K562 (cell line): ENCODE measurements around the gene TTC39B. TPM values are rescaled to one million over a fixed set of nuclear protein-coding genes. Genes with fewer than 3 reads are reported as not detected.

Source experiments
- ADNP ChIP-seq: fragments of 200-800 bp; sonication (Bioruptor generic); IDR thresholded peaks from 2 replicates; pipeline ENCODE4 v1.6.1; 2016; ENCODE audit warnings: missing genetic modification characterization, missing compliant biosample characterization
- CEBPB ChIP-seq: fragments of 450-650 bp; IDR thresholded peaks from 2 replicates; pipeline ENCODE4 v1.6.1; 2016; ENCODE audit warnings: missing genetic modification characterization, missing compliant biosample characterization
- CTBP1 ChIP-seq: fragments of 450-650 bp; IDR thresholded peaks from 2 replicates; pipeline ENCODE4 v1.6.1; 2016; ENCODE audit warnings: borderline replicate concordance
- CXXC5 ChIP-seq: fragments of 250-450 bp; sonication (Bioruptor Pico); IDR thresholded peaks from 2 replicates; pipeline ENCODE4 v1.8.0; 2022; ENCODE audit warnings: inconsistent platforms, mild to moderate bottlenecking, moderate library complexity
- E2F6 ChIP-seq, 2 experiments: IDR thresholded peaks; 2 replicates each; pipeline ENCODE4 v1.6.1; 2011; ENCODE audit warnings: borderline replicate concordance in 1 of 2, control low read depth in 1 of 2, low read depth in 1 of 2, low read length in 1 of 2, mild to moderate bottlenecking in 1 of 2, mixed read lengths in 1 of 2, moderate library complexity in 1 of 2; ENCODE audit not compliant: insufficient read depth in 1 of 2, insufficient read length in 1 of 2, poor library complexity in 1 of 2, severe bottlenecking in 1 of 2; ENCODE audit errors: extremely low read depth in 1 of 2
- NFE2 ChIP-seq: IDR thresholded peaks from 2 replicates; pipeline ENCODE4 v1.6.1; 2014; ENCODE audit warnings: antibody characterized with exemption, low read depth
- NFIC ChIP-seq: fragments of 450-650 bp; IDR thresholded peaks from 2 replicates; pipeline ENCODE4 v1.6.1; 2017; ENCODE audit warnings: mild to moderate bottlenecking, inconsistent platforms
- NKRF ChIP-seq: fragments of 450-650 bp; IDR thresholded peaks from 2 replicates; pipeline ENCODE4 v1.6.1; 2016; ENCODE audit warnings: borderline replicate concordance
- NR1H2 ChIP-seq: sonication (generic); formaldehyde crosslinking; IDR thresholded peaks from 2 replicates; pipeline ENCODE4 v1.4.0; 2020; ENCODE audit warnings: mild to moderate bottlenecking, missing genetic modification reagents
- PHF8 ChIP-seq: fragments of 200-600 bp; sonication (generic); IDR thresholded peaks from 2 replicates; pipeline ENCODE4 v1.6.1; 2012; ENCODE audit warnings: mixed run types, mild to moderate bottlenecking, inconsistent platforms, low read length, moderate library complexity, borderline replicate concordance
- POLR2G ChIP-seq: fragments of 200-400 bp; formaldehyde crosslinking; IDR thresholded peaks from 2 replicates; pipeline ENCODE4 v1.6.1; 2017; ENCODE audit warnings: low read depth, mild to moderate bottlenecking, antibody characterized with exemption, low read length, moderate library complexity
- RCOR1 ChIP-seq, 2 experiments: IDR thresholded peaks; 2 replicates each; pipeline ENCODE4 v1.6.1; 2012; ENCODE audit warnings: low read depth in 2 of 2, low read length in 2 of 2, borderline replicate concordance in 1 of 2, improper control_type of control experiment in 1 of 2
- SPI1 ChIP-seq: IDR thresholded peaks from 2 replicates; pipeline ENCODE4 v1.6.1; 2011; ENCODE audit warnings: low read depth, low read length, control low read depth, borderline replicate concordance
- YBX1 ChIP-seq: fragments of 450-650 bp; IDR thresholded peaks from 2 replicates; pipeline ENCODE4 v1.7.1; 2016; ENCODE audit warnings: mild to moderate bottlenecking
- ZFX ChIP-seq: sonication (generic); formaldehyde crosslinking; IDR thresholded peaks from 2 replicates; pipeline ENCODE4 v1.8.0; 2022; ENCODE audit warnings: mild to moderate bottlenecking, missing genetic modification reagents, moderate library complexity
- ZNF583 ChIP-seq: fragments of 250-450 bp; sonication (Bioruptor Pico); IDR thresholded peaks from 2 replicates; pipeline ENCODE4 v1.4.0; 2020
- polyA plus RNA-seq, 8 experiments: library from polyadenylated mRNA; depleted of rRNA in 4 of 8; stranded (reverse) in 5 of 8; unstranded in 3 of 8; fragments of >200 nt; fragmentation: Nextera tagmentation in 2 of 8; fragmentation: Illumina TruSeq in 1 of 8; extraction: Ambion mirVana in 2 of 8; extraction: Trizol in 1 of 8; gene quantifications; 2 replicates each; pipeline versions ENCODE4 v1.2.1 to v1.2.3, GENCODE V29; 2011 to 2014; ENCODE audit warnings: inconsistent platforms in 1 of 8, missing spikeins in 1 of 8
- total RNA-seq, 7 experiments: library from RNA; depleted of rRNA in 6 of 7; stranded (reverse); fragments of >200 nt in 6 of 7; fragmentation: Illumina TruSeq in 2 of 7; extraction: Trizol in 2 of 7; gene quantifications; 2 replicates each; pipeline versions ENCODE4 v1.2.1 to v1.2.3, GENCODE V29; 2011 to 2021; ENCODE audit warnings: low replicate concordance in 1 of 7
- TF ChIP-seq, protein P1 (sequence below), 2 experiments: fragments of 150-350 bp in 1 of 2; IDR thresholded peaks; 2 replicates each; pipeline ENCODE4 v1.6.1; 2012 to 2016; ENCODE audit warnings: low read depth in 2 of 2, low read length in 2 of 2, mild to moderate bottlenecking in 1 of 2, moderate library complexity in 1 of 2
- TF ChIP-seq, protein P2 (sequence below): fragments of 450-650 bp; formaldehyde crosslinking; IDR thresholded peaks from 2 replicates; pipeline ENCODE4 v1.4.0; 2020; ENCODE audit warnings: mild to moderate bottlenecking, mixed read lengths

TTC39B gene
- total and polyA plus RNA-seq, 9 of the 15 experiments (the other 6 are each of a cell fraction or from before 2014, with no cell fraction given): 0.32 to 1.2 (median 0.95) TPM

DNA sequence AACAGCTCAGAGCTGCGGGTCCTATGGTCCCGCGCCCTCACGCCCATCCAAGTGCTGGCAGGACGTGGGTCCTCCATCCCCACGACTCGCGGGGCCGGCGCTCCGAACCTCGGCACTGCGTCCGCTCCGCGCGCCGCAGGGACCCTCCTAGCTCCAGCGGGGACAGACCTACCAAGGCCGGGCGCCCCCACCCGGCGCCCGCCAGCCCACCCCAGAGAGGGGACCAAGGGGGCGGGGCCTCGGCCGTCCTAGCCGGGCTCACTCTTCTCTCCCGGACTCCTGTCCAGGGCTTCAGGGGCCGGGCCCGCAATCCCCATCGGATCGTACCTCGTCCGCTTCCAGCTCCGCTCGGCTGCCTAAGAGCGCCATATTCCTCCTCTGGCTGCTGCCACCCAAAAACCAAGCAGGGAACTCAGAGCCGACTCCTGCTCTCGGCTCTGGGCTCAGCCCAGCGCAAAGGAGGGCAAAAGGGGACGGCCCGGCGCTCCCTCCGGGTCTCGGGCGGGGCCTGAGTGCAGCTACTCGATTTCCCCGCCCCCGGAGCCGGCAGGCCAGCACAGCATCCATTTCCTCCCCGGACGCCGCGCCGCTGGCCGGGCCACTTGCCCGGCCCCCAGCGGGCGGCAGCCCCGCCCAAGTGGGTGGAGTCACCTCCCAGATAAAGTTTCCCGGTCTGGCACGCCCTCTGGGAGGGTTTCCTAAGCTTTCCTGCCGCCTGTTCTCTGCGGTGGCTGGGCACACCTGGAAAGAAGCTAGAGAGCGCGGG is at the start of gene TTC39B (continued):
- TF ChIP-seq ADNP (tag): no peak
- no peak for TF ChIP-seq NR1H2 (CRISPR knock-in tag)
- TF ChIP-seq E2F6 (IDR thresholded peaks at IDR 0.05; ENCODE audit: borderline replicate concordance in 1 of 2, extremely low read depth in 1 of 2, insufficient read depth in 1 of 2, insufficient read length in 1 of 2, low read depth in 1 of 2, low read length in 1 of 2, poor library complexity in 1 of 2, severe bottlenecking in 1 of 2): peak in 1 of 2 experiments; percentile 27
- TF ChIP-seq NFE2: no peak
- no peak for TF ChIP-seq YBX1
- peak; percentile 37; the same call in 1 of the 2 replicates for TF ChIP-seq PHF8
- TF ChIP-seq SPI1: peak; percentile 59
- TF ChIP-seq ZNF583: no peak
- no peak for TF ChIP-seq CEBPB (tag)
- TF ChIP-seq CXXC5 (CRISPR knock-in tag): peak; percentile 42; the same call in 1 of the 2 replicates
- no peak for TF ChIP-seq NFIC
- TF ChIP-seq RCOR1 (IDR thresholded peaks at IDR 0.05; ENCODE audit: borderline replicate concordance in 1 of 2, low read depth in 2 of 2, low read length in 2 of 2): 0 out of 4 replicates have a peak, but pooled peaks of 1 of the 2 experiments have one; percentile 11
- peak; percentile 27; the same call in 1 of the 2 replicates for TF ChIP-seq ZFX (CRISPR knock-in tag)
- TF ChIP-seq POLR2G: peak; percentile 66
- TF ChIP-seq, protein P1, sequence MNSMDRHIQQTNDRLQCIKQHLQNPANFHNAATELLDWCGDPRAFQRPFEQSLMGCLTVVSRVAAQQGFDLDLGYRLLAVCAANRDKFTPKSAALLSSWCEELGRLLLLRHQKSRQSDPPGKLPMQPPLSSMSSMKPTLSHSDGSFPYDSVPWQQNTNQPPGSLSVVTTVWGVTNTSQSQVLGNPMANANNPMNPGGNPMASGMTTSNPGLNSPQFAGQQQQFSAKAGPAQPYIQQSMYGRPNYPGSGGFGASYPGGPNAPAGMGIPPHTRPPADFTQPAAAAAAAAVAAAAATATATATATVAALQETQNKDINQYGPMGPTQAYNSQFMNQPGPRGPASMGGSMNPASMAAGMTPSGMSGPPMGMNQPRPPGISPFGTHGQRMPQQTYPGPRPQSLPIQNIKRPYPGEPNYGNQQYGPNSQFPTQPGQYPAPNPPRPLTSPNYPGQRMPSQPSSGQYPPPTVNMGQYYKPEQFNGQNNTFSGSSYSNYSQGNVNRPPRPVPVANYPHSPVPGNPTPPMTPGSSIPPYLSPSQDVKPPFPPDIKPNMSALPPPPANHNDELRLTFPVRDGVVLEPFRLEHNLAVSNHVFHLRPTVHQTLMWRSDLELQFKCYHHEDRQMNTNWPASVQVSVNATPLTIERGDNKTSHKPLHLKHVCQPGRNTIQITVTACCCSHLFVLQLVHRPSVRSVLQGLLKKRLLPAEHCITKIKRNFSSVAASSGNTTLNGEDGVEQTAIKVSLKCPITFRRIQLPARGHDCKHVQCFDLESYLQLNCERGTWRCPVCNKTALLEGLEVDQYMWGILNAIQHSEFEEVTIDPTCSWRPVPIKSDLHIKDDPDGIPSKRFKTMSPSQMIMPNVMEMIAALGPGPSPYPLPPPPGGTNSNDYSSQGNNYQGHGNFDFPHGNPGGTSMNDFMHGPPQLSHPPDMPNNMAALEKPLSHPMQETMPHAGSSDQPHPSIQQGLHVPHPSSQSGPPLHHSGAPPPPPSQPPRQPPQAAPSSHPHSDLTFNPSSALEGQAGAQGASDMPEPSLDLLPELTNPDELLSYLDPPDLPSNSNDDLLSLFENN (IDR thresholded peaks at IDR 0.05; ENCODE audit: low read depth in 2 of 2, low read length in 2 of 2): no peak
- TF ChIP-seq, protein P2, sequence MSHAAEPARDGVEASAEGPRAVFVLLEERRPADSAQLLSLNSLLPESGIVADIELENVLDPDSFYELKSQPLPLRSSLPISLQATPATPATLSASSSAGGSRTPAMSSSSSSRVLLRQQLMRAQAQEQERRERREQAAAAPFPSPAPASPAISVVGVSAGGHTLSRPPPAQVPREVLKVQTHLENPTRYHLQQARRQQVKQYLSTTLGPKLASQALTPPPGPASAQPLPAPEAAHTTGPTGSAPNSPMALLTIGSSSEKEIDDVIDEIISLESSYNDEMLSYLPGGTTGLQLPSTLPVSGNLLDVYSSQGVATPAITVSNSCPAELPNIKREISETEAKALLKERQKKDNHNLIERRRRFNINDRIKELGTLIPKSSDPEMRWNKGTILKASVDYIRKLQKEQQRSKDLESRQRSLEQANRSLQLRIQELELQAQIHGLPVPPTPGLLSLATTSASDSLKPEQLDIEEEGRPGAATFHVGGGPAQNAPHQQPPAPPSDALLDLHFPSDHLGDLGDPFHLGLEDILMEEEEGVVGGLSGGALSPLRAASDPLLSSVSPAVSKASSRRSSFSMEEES (CRISPR knock-in tag): no peak
- TF ChIP-seq CTBP1: peak; percentile 29; the same call in 1 of the 2 replicates
- no peak for TF ChIP-seq NKRF
